WI38 (cell line): Measurements from ENCODE around the gene APBB1IP.
"Not testable (repeated sequence)": the region's sequence is repeated elsewhere in the genome, so short reads cannot be mapped to it uniquely, and the experiment has no call there.

ENCODE experiments used
- H3K4me3 ChIP-seq: 2 replicates; pipeline ENCODE4 v1.5.1; 2011; ENCODE audit warnings: low read depth, mild to moderate bottlenecking, control low read depth, low read length
- TF ChIP-seq, protein P1 (sequence below): IDR thresholded peaks from 2 replicates; pipeline ENCODE4 v1.5.1; 2012; ENCODE audit warnings: low read depth, mild to moderate bottlenecking, control low read depth, low read length

The APBB1IP gene

DNA sequence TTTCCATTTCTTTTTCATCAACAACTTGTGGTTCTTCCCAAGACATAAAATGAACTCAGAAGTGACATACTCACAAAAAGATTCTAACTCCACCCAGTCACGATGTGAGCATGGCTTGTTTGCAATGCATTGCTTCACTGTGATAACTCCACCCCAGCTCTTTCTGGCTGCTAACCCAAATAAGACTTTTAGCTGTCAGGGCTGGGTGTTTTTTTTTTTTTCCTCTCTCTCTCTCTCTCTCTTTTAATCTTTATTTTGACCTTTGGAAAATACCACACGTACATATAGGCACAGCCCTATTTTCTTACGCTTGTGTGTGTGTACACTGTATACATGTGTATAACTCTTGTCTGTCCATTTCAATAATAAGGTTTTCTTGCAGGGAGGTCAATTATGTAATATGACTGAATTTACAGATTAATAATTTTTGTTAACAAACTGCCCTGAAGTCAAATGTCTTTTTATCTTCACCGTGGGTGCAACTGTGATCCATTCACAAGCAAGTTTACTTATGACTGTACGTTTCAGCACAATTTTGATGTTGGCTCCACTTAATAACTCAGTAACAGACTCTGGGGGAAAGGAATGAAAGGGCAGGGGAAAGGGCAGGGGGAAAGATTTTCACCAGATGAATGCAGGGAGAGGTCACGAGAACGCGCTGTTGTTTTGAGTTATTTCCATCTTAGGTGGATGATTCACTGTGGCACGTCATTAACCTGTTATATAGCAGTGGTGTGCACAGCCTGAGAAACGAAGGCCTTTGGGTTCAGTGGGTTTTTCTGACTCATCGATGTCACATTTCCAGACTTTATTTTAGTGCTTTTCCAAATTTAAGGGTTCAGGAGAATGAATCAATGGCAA lies 49.1 kb downstream of the APBB1IP start:
- no peak overlapping the region for H3K4me3 ChIP-seq

DNA sequence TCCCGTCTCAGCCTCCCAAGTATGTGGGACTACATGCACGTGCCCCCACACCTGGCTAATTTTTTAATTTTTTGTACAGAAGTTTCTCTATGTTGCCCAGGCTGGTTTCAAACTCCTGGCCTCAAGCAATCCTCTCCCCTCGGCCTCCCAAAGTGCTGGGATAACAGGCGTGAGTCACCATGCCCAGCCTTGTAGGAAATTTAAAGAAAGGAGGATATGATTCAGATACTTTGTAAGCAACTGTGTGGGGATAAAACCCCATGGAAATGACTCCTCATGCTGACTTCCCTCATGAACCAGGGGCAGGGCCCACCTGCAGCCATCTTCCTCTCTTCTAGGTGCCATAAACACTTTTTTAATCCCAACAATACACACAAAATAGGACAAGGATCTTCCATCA lies 50.2 kb downstream of the APBB1IP start:
- TF ChIP-seq, protein P1, sequence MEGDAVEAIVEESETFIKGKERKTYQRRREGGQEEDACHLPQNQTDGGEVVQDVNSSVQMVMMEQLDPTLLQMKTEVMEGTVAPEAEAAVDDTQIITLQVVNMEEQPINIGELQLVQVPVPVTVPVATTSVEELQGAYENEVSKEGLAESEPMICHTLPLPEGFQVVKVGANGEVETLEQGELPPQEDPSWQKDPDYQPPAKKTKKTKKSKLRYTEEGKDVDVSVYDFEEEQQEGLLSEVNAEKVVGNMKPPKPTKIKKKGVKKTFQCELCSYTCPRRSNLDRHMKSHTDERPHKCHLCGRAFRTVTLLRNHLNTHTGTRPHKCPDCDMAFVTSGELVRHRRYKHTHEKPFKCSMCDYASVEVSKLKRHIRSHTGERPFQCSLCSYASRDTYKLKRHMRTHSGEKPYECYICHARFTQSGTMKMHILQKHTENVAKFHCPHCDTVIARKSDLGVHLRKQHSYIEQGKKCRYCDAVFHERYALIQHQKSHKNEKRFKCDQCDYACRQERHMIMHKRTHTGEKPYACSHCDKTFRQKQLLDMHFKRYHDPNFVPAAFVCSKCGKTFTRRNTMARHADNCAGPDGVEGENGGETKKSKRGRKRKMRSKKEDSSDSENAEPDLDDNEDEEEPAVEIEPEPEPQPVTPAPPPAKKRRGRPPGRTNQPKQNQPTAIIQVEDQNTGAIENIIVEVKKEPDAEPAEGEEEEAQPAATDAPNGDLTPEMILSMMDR: no peak
- no peak overlapping the region for H3K4me3 ChIP-seq

More for the DNA sequence above, 49.1 kb downstream of the APBB1IP start:
- TF ChIP-seq, protein P1: no peak

- TF ChIP-seq, protein P1: no peak
- H3K4me3 ChIP-seq: no peak overlapping the region
Measured at GRCh38 chr10:26489081-26489480, 50.9 kb downstream of the APBB1IP start.

DNA sequence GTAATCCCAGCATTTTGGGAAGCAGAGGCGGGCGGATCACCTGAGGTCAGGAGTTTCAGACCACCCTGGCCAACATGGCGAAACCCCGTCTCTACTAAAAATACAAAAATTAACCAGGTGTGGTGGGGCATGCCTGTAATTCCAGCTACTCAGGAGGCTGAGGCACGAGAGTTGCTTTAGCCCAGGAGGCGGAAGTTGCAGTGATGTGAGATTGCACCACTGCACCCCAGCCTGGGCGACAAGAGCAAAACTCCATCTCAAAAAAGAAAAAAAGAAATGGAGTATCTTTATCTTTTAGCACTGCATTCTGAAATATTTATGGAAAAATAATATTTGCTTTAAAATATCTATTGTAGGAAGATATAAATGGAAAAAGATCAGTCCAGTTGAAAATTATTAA lies 52.2 kb downstream of the APBB1IP start:
- H3K4me3 ChIP-seq: not testable (repeated sequence)

DNA sequence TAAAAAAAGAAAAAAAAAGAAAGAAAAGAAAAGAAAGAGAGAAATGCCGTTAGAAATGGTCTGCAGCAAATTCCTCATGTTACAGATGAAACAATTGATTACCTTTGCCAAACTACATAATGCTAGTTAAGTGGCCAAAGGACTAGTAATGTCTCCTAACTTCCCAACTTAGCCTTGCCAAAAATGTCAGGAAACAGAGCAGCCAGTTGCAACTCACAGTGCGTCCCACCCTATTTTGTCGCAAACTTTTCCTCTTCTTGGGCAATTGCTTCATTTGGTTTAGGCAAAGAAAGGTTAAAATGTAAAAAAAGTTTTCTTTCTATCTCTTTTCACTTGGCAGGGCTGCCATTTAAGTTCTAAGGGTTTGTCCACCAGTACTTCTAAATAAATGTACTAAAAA lies 53.1 kb downstream of the APBB1IP start:
- TF ChIP-seq, protein P1: no peak
- no peak overlapping the region for H3K4me3 ChIP-seq

- TF ChIP-seq, protein P1: no peak
- H3K4me3 ChIP-seq: no peak overlapping the region
Measured at GRCh38 chr10:26491934-26492333, 53.8 kb downstream of the APBB1IP start.

DNA sequence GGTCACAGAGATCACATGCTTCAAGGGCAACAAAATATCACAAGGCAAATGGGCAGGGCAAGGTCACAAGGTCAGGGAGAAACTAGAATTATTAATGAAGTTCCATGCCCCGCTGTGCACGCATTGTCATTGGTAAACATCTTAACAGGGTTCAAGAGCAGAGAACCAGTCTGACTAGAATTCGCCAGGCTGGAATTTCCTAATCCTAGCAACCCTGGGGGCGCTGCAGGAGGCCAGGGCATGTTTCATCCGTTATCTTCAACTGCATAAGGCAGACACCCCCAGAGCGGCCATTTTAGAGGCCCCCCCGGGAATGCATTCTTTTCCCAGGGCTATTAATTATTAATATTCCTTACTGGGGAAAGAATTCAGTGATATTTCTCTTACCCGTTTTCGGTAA lies 54.6 kb downstream of the APBB1IP start:
- H3K4me3 ChIP-seq: not testable (repeated sequence)

DNA sequence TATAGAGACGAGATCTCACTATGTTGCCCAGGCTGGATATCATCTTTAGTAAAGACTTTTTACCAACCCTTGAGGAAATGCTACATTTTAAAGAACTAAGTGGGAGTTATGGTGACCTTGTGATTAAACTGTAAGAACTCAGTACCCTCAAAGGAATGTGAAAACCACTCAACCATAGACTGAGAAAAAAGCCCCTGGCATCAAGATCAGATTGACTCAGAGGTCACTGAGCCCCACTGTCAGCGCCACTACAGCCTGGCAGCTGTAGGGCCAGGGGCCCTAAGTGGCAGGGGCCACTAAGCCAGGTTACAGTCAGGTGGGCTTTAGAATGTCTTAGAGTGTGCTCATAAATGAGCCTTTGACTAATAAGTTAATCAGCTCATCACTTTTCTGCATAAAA lies 55.9 kb downstream of the APBB1IP start:
- TF ChIP-seq, protein P1: no peak
- H3K4me3 ChIP-seq: no peak overlapping the region
